GM10266 (cell line): Measurements from ENCODE around the gene FMNL2.

Experiments
- DNase-seq: peaks from one replicate; pipeline ENCODE4 v3.0.0; 2012; ENCODE audit errors: extremely low spot score
- CTCF ChIP-seq: IDR thresholded peaks from 2 replicates; pipeline ENCODE4 v1.5.1; 2012; ENCODE audit warnings: mild to moderate bottlenecking, low read depth; ENCODE audit not compliant: control insufficient read depth, insufficient read depth; ENCODE audit errors: missing control alignments

FMNL2 gene

GRCh38 chr2:152407806-152408205 lies 72.8 kb downstream of the FMNL2 start:
- DNase-seq: no peak
- TF ChIP-seq CTCF: no peak

GRCh38 chr2:152408254-152408653 lies 73.3 kb downstream of the FMNL2 start:
- DNase-seq: no peak
- TF ChIP-seq CTCF: no peak

GRCh38 chr2:152409386-152410164 lies 74.6 kb downstream of the FMNL2 start:
- no peak for TF ChIP-seq CTCF
- no peak for DNase-seq

GRCh38 chr2:152410165-152410597 lies 75.2 kb downstream of the FMNL2 start:
- TF ChIP-seq CTCF: no peak
- DNase-seq: no peak

- no peak for TF ChIP-seq CTCF
- no peak for DNase-seq
These were observed 76.2 kb downstream of the FMNL2 start for GRCh38 chr2:152411154-152411553.

- no peak for DNase-seq
These were observed 78.5 kb downstream of the FMNL2 start for GRCh38 chr2:152413228-152414030.

More at GRCh38 chr2:152413228-152414030, 78.5 kb downstream of the FMNL2 start:
- no peak for TF ChIP-seq CTCF
